ENCODE measurements around the gene ARID3A. TPM values are rescaled to one million over a fixed set of nuclear protein-coding genes. Genes with fewer than 3 reads are reported as not detected.

The ARID3A gene
- total RNA-seq, 2 experiments from 2014 or later: 28.7 to 33.2 TPM

DNA sequence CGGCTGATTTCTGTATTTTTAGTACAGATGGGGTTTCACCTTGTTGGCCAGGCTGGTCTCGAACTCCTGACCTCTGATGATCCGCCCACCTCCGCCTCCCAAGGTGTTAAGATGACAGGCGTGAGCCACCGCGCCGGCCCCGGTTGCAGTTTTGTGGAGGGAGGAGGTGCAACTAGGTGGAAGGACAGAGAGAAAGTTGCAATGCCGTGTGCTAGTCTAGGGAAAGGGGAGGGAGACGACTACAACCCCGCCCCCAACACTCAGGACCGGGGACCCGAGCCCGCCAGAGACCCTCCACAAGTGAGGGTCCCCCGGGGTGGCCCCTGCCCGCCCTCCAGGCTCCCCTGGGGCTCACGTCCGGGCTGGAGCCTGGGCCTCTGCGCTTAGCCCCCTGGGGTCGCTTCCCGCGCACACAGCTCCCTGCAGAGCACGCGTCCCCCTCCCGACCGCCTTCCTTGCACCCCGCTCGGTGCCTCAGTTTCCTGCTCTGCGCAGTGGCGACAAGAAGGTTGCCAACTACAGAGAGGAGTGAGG lies 1.2 kb upstream of the ARID3A start:
- H3K9me3 Mint-ChIP-seq: no peaks in the 10 kb centered on the region
- no peaks in the 10 kb centered on the region for H3K27me3 Mint-ChIP-seq
- ATAC-seq (ENCODE audit: low read depth) (no peak), DNase-seq (no peak)
- H3K27ac Mint-ChIP-seq: peak overlapping the region; percentile 56
- POLR2A ChIA-PET: interaction anchor here (0.5 to 1.8 kb wide), 7 partner anchors 13 to 269 kb away, joined by 3 to 6 read pairs (median 5); partner anchors contain the start of genes PTBP1 and WDR18
- H3K36me3 Mint-ChIP-seq: no peaks in the 10 kb centered on the region
- H3K4me3 Mint-ChIP-seq: peak overlapping the region; percentile 82
- peaks cover 12% of the 10 kb centered on the region for H3K4me1 Mint-ChIP-seq

GRCh38 chr19:925087-925525 lies 729 bp upstream of the ARID3A start:
- peak; percentile 65 for ATAC-seq (ENCODE audit: low read depth)
- POLR2A ChIA-PET: interaction anchor here (0.5 to 1.3 kb wide), 6 partner anchors 13 to 269 kb away, joined by 3 to 6 read pairs (median 4); partner anchors contain the start of gene WDR18
- Mint-ChIP-seq H3K4me1 (peaks cover 12% of the 10 kb centered on the region), H3K36me3 (peaks cover 4% of the 10 kb centered on the region), H3K27ac (peak overlapping the region; percentile 77), H3K4me3 (peak overlapping the region; percentile 82), H3K27me3 (no peaks in the 10 kb centered on the region), H3K9me3 (no peaks in the 10 kb centered on the region)
- no peak for DNase-seq

- Mint-ChIP-seq H3K27ac (no peak overlapping the region), H3K4me1 (peaks cover 10% of the 10 kb centered on the region), H3K36me3 (peaks cover 11% of the 10 kb centered on the region), H3K4me3 (peak overlapping the region; percentile 78), H3K27me3 (no peaks in the 10 kb centered on the region), H3K9me3 (no peaks in the 10 kb centered on the region)
- ATAC-seq (ENCODE audit: low read depth) (no peak), DNase-seq (no peak)
- POLR2A ChIA-PET: interaction anchor here (1.5 kb wide), 1 partner anchor 57 kb away, joined by 6 read pairs; the partner anchor contains the start of gene WDR18
Observed at GRCh38 chr19:926323-926588, 421 bp downstream of the ARID3A start.

DNA sequence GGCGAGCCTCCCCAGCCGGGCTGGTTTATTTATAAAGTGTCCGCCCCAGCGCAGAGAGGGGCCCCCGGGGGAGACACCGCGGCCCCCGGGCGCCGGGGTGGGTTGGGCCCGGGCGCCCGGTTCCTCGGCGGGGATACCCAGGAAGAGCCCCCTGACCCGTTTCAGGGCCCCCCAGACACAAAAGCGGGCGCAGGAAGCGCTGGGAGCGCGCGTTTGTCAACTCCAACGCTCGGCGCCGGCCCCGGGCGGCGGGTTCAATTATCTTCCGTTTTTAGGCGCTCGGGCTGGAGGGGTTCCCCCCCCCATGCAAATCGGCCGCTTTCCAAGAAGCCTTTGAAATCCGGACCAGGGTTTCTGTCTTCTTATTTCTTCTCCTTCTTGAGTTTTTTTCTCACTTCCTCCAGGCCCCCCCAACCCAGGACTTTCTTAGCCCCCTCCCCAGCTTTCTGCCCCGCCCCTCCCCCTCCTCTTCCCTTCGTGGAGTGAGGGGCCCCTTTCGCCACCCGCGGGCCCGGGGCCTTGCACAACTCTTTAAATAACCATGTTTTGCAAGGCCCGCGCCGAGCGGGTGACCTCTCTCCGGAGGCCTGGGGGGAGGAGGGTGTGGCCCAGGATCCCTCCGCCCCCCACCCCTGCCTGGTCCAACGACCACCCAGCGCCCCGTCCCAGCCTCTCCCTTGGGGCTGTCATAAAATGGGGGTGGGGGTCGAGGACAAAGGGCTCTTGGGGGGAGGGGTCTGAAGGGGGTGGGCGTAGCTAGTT lies 935 bp downstream of the ARID3A start:
- H3K27ac Mint-ChIP-seq: peak overlapping the region; percentile 70
- peaks cover 6% of the 10 kb centered on the region for H3K4me1 Mint-ChIP-seq
- peak overlapping the region; percentile 89 for H3K4me3 Mint-ChIP-seq
- no peaks in the 10 kb centered on the region for H3K27me3 Mint-ChIP-seq
- POLR2A ChIA-PET: interaction anchor here (0.7 to 1.5 kb wide), 2 partner anchors 11 to 57 kb away, joined by 3 to 6 read pairs; partner anchors contain the start of gene WDR18
- peaks cover 11% of the 10 kb centered on the region for H3K36me3 Mint-ChIP-seq
- no peaks in the 10 kb centered on the region for H3K9me3 Mint-ChIP-seq
- DNase-seq (peak; percentile 71), ATAC-seq (ENCODE audit: low read depth) (no peak)

GRCh38 chr19:927351-927779 lies 1.5 kb downstream of the ARID3A start:
- POLR2A ChIA-PET: interaction anchor here (0.7 to 1.5 kb wide), 2 partner anchors 10 to 56 kb away, joined by 3 to 6 read pairs; partner anchors contain the start of gene WDR18
- Mint-ChIP-seq H3K4me1 (peaks cover 8% of the 10 kb centered on the region), H3K9me3 (no peaks in the 10 kb centered on the region), H3K27me3 (no peaks in the 10 kb centered on the region), H3K27ac (no peak overlapping the region), H3K4me3 (peak overlapping the region; percentile 51), H3K36me3 (peaks cover 11% of the 10 kb centered on the region)
- DNase-seq (no peak), ATAC-seq (ENCODE audit: low read depth) (no peak)

- Mint-ChIP-seq H3K4me3 (peak overlapping the region; percentile 51), H3K9me3 (no peaks in the 10 kb centered on the region)
Observed at GRCh38 chr19:927780-928401, 2.1 kb downstream of the ARID3A start.

DNA sequence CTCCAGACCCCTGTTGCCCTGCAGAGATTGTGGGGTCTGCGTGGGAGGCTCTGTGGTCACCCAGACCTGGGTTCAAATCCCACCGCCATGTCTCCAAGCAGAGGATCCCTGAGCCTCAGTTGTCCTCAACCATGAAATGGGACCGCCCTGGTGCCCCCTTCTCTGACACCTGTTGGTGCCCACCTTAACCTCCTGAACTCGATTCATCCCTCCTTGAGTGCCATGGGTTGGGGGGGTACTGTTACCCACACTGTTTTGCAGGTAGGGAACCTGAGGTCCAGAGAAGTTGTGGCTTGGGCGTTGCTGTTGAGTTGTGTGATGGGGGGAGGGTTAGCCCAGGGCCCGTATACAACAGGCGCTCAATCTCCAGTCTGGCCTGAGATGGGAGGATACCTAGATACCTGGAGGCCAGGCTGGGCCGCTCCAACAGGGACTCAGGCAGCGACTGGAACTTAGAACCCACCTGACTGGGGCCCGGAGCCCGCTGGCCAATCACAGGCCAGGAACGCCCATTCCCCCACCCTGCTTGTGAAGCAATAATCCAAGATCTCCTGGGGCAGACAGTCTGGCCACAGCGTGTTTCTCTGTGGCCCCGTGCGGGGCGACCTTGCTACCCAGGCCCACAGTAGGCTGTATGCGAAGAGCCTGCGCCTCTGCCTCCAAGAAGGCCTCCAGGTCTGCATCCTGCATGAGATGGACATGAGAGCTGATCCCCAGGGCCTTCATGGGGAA lies 2.8 kb downstream of the ARID3A start:
- POLR2A ChIA-PET: no interaction called here
- Mint-ChIP-seq H3K27ac (no peak overlapping the region), H3K9me3 (no peaks in the 10 kb centered on the region), H3K4me1 (peaks cover 12% of the 10 kb centered on the region), H3K27me3 (no peaks in the 10 kb centered on the region), H3K4me3 (no peak overlapping the region), H3K36me3 (peaks cover 15% of the 10 kb centered on the region)
- DNase-seq (no peak), ATAC-seq (ENCODE audit: low read depth) (no peak)

More at GRCh38 chr19:927780-928401, 2.1 kb downstream of the ARID3A start:
- ATAC-seq (ENCODE audit: low read depth) (no peak), DNase-seq (no peak)
- POLR2A ChIA-PET: interaction anchor here (1.5 kb wide), 1 partner anchor 56 kb away, joined by 6 read pairs; the partner anchor contains the start of gene WDR18
- Mint-ChIP-seq H3K36me3 (peaks cover 15% of the 10 kb centered on the region), H3K27ac (no peak overlapping the region), H3K4me1 (peaks cover 11% of the 10 kb centered on the region), H3K27me3 (no peaks in the 10 kb centered on the region)

DNA sequence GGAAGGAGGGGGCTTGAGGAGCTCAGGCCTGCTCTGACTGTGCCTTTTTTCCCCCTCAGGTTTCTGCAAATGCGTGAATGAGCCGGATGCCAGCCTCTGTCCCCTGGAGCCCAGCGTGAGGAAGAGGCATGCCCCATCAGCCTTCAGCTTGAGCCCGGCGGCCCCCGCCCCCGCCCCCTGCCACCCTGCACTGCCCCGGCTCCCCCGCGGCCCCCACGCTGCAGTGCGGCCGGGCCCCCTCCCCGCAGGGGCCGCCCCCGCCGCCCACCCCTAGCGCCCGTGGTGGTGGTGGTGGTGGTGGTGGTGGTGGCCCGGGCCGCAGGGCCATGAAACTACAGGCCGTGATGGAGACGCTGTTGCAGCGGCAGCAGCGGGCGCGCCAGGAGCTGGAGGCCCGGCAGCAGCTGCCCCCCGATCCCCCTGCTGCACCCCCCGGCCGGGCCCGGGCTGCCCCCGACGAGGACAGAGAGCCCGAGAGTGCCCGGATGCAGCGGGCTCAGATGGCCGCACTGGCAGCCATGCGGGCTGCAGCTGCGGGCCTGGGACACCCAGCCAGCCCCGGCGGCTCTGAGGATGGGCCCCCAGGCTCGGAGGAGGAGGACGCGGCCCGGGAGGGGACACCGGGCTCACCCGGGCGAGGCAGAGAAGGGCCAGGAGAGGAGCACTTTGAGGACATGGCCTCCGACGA lies 3.5 kb downstream of the ARID3A start:
- peaks cover 15% of the 10 kb centered on the region for H3K36me3 Mint-ChIP-seq
- H3K27me3 Mint-ChIP-seq: no peaks in the 10 kb centered on the region
- H3K4me1 Mint-ChIP-seq: peaks cover 9% of the 10 kb centered on the region
- no peak overlapping the region for H3K4me3 Mint-ChIP-seq
- POLR2A ChIA-PET: interaction anchor here (1.4 kb wide), 1 partner anchor 55 kb away, joined by 4 read pairs; the partner anchor contains the start of gene WDR18
- H3K27ac Mint-ChIP-seq: no peak overlapping the region
- no peak for DNase-seq
- no peak for ATAC-seq (ENCODE audit: low read depth)
- no peaks in the 10 kb centered on the region for H3K9me3 Mint-ChIP-seq

DNA sequence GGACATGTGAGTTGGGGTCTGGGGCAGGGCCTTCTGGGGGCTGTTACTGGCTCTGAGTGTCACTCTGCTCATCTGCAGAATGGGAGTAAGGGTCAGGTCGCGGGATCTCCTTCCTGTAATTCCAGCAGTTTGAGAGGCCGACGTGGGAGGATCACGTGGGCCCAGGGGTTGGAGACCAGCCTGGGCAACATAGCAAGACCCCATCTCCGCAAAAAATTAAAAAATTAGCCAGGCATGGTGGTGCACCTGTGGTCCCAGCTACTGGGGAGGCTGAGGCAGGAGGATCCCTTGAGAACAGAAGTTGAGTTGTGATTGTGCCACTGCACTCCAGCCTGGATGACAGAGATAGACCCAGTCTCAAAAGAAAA lies 4.0 kb downstream of the ARID3A start:
- H3K27ac Mint-ChIP-seq: no peak overlapping the region
- H3K27me3 Mint-ChIP-seq: no peaks in the 10 kb centered on the region
- H3K4me3 Mint-ChIP-seq: no peak overlapping the region
- H3K9me3 Mint-ChIP-seq: no peaks in the 10 kb centered on the region
- POLR2A ChIA-PET: interaction anchor here (1.4 kb wide), 1 partner anchor 54 kb away, joined by 4 read pairs; the partner anchor contains the start of gene WDR18
- no peak for DNase-seq
- peaks cover 8% of the 10 kb centered on the region for H3K4me1 Mint-ChIP-seq
- H3K36me3 Mint-ChIP-seq: peaks cover 15% of the 10 kb centered on the region
- ATAC-seq (ENCODE audit: low read depth): no peak

- Mint-ChIP-seq H3K4me1 (peaks cover 10% of the 10 kb centered on the region), H3K27ac (no peak overlapping the region), H3K4me3 (peak overlapping the region; percentile 59), H3K9me3 (no peaks in the 10 kb centered on the region), H3K27me3 (peaks cover 2% of the 10 kb centered on the region), H3K36me3 (peaks cover 17% of the 10 kb centered on the region)
- ATAC-seq (ENCODE audit: low read depth) (peak; percentile 13), DNase-seq (no peak)
- POLR2A ChIA-PET: no interaction called here
Observed at GRCh38 chr19:931860-932647, 6.2 kb downstream of the ARID3A start.

DNA sequence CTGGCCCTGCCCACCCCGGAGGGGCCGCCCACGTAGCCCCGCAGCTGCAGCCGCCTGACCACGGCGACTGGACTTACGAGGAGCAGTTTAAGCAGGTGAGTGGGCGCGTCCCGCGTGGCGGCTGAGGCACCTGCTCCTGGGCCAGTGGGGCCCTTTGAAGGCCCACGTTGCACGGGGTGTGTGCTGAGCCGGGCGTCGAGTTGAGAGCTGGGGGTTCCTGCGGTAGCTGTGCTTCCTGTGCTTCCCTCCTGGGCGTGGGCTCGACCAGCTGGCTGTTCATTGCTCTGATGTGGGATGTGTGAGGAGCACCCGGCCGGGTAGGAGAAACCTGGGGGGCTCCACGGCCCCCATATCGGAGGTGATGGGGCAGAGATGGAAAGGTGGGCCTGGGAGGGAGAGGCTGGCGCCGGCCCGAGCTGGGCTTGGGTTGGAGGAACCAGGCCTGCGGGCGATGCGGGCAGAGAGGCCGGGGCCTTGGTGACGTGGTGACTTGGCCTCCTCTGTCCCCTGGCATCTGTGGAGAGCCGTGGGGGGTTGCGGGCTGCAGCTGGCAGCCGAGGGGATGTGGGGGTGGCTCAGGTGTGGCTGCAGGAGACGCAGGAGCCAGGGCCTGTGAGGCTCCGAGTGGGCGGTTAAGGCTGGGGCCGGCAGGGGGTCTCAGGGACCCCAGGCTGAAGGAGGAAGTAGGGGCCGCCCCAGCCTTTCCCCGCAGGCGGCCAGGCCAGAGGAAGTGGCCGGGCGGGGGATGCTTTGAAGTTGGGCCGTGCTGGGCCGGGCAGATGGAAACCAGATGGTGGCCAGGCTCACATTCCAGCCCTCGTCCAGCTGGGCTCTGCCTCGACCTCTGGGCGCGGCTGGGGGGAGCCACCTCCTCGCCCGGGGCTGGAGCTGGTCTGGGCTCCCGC lies 7.1 kb downstream of the ARID3A start:
- DNase-seq: peak; percentile 67

More for the DNA sequence above, 7.1 kb downstream of the ARID3A start:
- H3K36me3 Mint-ChIP-seq: peaks cover 20% of the 10 kb centered on the region
- H3K9me3 Mint-ChIP-seq: no peaks in the 10 kb centered on the region
- POLR2A ChIA-PET: interaction anchor here (0.8 kb wide), 1 partner anchor 51 kb away, joined by 3 read pairs; no protein-coding TSS in a partner anchor
- H3K27ac Mint-ChIP-seq: peak overlapping the region; percentile 65
- peaks cover 17% of the 10 kb centered on the region for H3K4me1 Mint-ChIP-seq
- ATAC-seq (ENCODE audit: low read depth): peak; percentile 72
- peaks cover 2% of the 10 kb centered on the region for H3K27me3 Mint-ChIP-seq
- H3K4me3 Mint-ChIP-seq: peak overlapping the region; percentile 76

Measured in activated naive CD8-positive, alpha-beta T cell treated with anti-CD3 and anti-CD28 coated beads, Interleukin-2, amount 10 ng/mL, durations not matched to agents 7 days and 5 days (primary cell).